Ascending aorta (tissue), 2 donors: ENCODE data around the gene NFIA. TPM values are rescaled to one million over a fixed set of nuclear protein-coding genes. Genes with fewer than 3 reads are reported as not detected.

Source experiments
- DNase-seq, 2 donors: peaks; one replicate each; pipeline ENCODE4 v3.0.0-alpha.2; 2019; ENCODE audit warnings: low spot score in 2 of 2
- H3K27ac ChIP-seq, 2 donors: fragments of 200-600 bp; sonication (generic); one replicate each; pipeline ENCODE4 v1.5.1; 2016 to 2017; ENCODE audit warnings: mild to moderate bottlenecking in 1 of 2
- H3K27me3 ChIP-seq: fragments of 200-600 bp; sonication (generic); one replicate; pipeline ENCODE4 v1.5.1; 2017
- H3K36me3 ChIP-seq, 2 donors: fragments of 200-600 bp; sonication (generic); one replicate each; pipeline ENCODE4 v1.5.1; 2016
- H3K4me1 ChIP-seq, 2 donors: fragments of 200-600 bp; sonication (generic); one replicate each; pipeline ENCODE4 v1.5.1; 2016 to 2017; ENCODE audit warnings: mild to moderate bottlenecking in 1 of 2
- H3K4me3 ChIP-seq, 2 donors: fragments of 200-600 bp; sonication (generic); one replicate each; pipeline ENCODE4 v1.5.1; 2016 to 2017; ENCODE audit warnings: mild to moderate bottlenecking in 1 of 2
- H3K9me3 ChIP-seq, 2 donors: fragments of 200-600 bp; sonication (generic); one replicate each; pipeline ENCODE4 v1.5.1; 2016
- CTCF ChIP-seq, 3 experiments: fragments of 200-600 bp in 2 of 3; fragments of 450-650 bp in 1 of 3; sonication (generic) in 2 of 3; IDR thresholded peaks; one replicate each; pipeline ENCODE4 v1.5.1; 2016 to 2019; ENCODE audit warnings: antibody characterized with exemption in 3 of 3, mild to moderate bottlenecking in 1 of 3, moderate library complexity in 1 of 3
- intact Hi-C: fragments of 100-400 bp; cut with DNase I; formaldehyde crosslinking; loops from one replicate; pipeline ENCODE4 v1.15.1; 2023
- total RNA-seq: library from RNA; depleted of rRNA; stranded (reverse); fragments of >200 nt; gene quantifications from one replicate; pipeline ENCODE4 v1.1.0, GENCODE V29; 2016

Gene NFIA
- total RNA-seq, 1 donor from 2014 or later = 52.0 TPM

- no peaks in the 10 kb centered on the region for H3K27me3 ChIP-seq
- DNase-seq = no peak
- H3K4me1 ChIP-seq = peaks cover under 1 to 22% of the 10 kb centered on the region in 2 donors
- no peak overlapping the region for H3K4me3 ChIP-seq
- H3K27ac ChIP-seq = no peak overlapping the region
- TF ChIP-seq CTCF (IDR thresholded peaks at IDR 0.05) = no peak
- no peaks in the 10 kb centered on the region for H3K9me3 ChIP-seq
- intact Hi-C loops = no loop called here
- H3K36me3 ChIP-seq = no peaks in the 10 kb centered on the region
Measured at GRCh38 chr1:61247881-61248752, 165.8 kb downstream of the NFIA start.

GRCh38 chr1:61250933-61251332 is 168.6 kb downstream of the NFIA start:
- Histone ChIP-seq H3K4me1 (peaks cover 9 to 32% of the 10 kb centered on the region in 2 donors), H3K27ac (no peak overlapping the region), H3K27me3 (no peaks in the 10 kb centered on the region), H3K4me3 (no peak overlapping the region), H3K9me3 (no peaks in the 10 kb centered on the region), H3K36me3 (no peaks in the 10 kb centered on the region)
- intact Hi-C loops = no loop called here
- DNase-seq = no peak
- no peak for TF ChIP-seq CTCF (IDR thresholded peaks at IDR 0.05)

GRCh38 chr1:61253059-61253735 is 170.8 kb downstream of the NFIA start:
- intact Hi-C loops = no loop called here
- H3K27ac ChIP-seq = peak overlapping the region; percentile 8 to 15
- DNase-seq = peak in 1 of 2 donors; percentile 80
- H3K27me3 ChIP-seq = no peaks in the 10 kb centered on the region
- H3K36me3 ChIP-seq = no peaks in the 10 kb centered on the region
- peaks cover 9 to 34% of the 10 kb centered on the region in 2 donors for H3K4me1 ChIP-seq
- H3K9me3 ChIP-seq = no peaks in the 10 kb centered on the region
- TF ChIP-seq CTCF (IDR thresholded peaks at IDR 0.05) = no peak
- no peak overlapping the region for H3K4me3 ChIP-seq

GRCh38 chr1:61253912-61254633 is 171.7 kb downstream of the NFIA start:
- no peak for DNase-seq
- intact Hi-C loops = no loop called here
- H3K4me1 ChIP-seq = peaks cover 9 to 33% of the 10 kb centered on the region in 2 donors
- H3K27me3 ChIP-seq = no peaks in the 10 kb centered on the region
- peak overlapping the region; percentile 38 to 73 for H3K27ac ChIP-seq
- H3K36me3 ChIP-seq = no peaks in the 10 kb centered on the region
- H3K9me3 ChIP-seq = no peaks in the 10 kb centered on the region
- TF ChIP-seq CTCF (IDR thresholded peaks at IDR 0.05) = no peak
- peak overlapping the region in 1 of 2 donors; percentile 60 for H3K4me3 ChIP-seq

- Histone ChIP-seq H3K9me3 (no peaks in the 10 kb centered on the region), H3K4me3 (peak overlapping the region; percentile 37 to 60), H3K27ac (peak overlapping the region; percentile 38 to 73), H3K36me3 (no peaks in the 10 kb centered on the region), H3K4me1 (peaks cover 9 to 33% of the 10 kb centered on the region in 2 donors), H3K27me3 (no peaks in the 10 kb centered on the region)
- DNase-seq = no peak
- TF ChIP-seq CTCF (IDR thresholded peaks at IDR 0.05) = no peak
- intact Hi-C loops = no loop called here
Measured at GRCh38 chr1:61254634-61255357, 172.4 kb downstream of the NFIA start.
